Natural killer cell (primary cell): ENCODE results near the gene CDC42EP4. TPM values are rescaled to one million over a fixed set of nuclear protein-coding genes. Genes with fewer than 3 reads are reported as not detected.

Experiments used
- ATAC-seq, 3 donors: fragments of 150-1000 bp in 2 of 3; fragments of 200-7000 bp in 1 of 3; cut with Tn5 transposase; 1 replicate in 1 of 3; 2 replicates in 2 of 3; pipeline ENCODE4 v1.10.0; 2021; ENCODE audit warnings: mild to moderate bottlenecking in 2 of 3, moderate library complexity in 2 of 3
- DNase-seq, 2 donors: peaks; one replicate each; pipeline versions ENCODE4 v3.0.0 to v3.0.0-alpha.2; 2013 to 2021; ENCODE audit warnings: mixed read lengths in 1 of 2
- H3K27ac ChIP-seq: one replicate; pipeline ENCODE4 v1.5.1; 2013; ENCODE audit warnings: mild to moderate bottlenecking, low read length
- H3K27me3 ChIP-seq: one replicate; pipeline ENCODE4 v1.6.1; 2013; ENCODE audit warnings: low read length; ENCODE audit not compliant: control insufficient read depth, insufficient read depth
- H3K36me3 ChIP-seq: one replicate; pipeline ENCODE4 v1.6.1; 2013; ENCODE audit warnings: low read length; ENCODE audit not compliant: control insufficient read depth, insufficient read depth
- H3K4me1 ChIP-seq: one replicate; pipeline ENCODE4 v1.6.1; 2013; ENCODE audit warnings: low read length; ENCODE audit not compliant: control insufficient read depth, insufficient read depth
- H3K4me3 ChIP-seq: one replicate; pipeline ENCODE4 v1.5.1; 2013; ENCODE audit warnings: low read length
- H3K9me3 ChIP-seq: one replicate; pipeline ENCODE4 v1.6.1; 2013; ENCODE audit warnings: low read length; ENCODE audit not compliant: control insufficient read depth, insufficient read depth
- H3K27ac Mint-ChIP-seq, 2 donors: one replicate each; pipeline ENCODE4 v1.8.0; 2022; ENCODE audit warnings: mild to moderate bottlenecking in 2 of 2, mixed read lengths in 2 of 2, moderate library complexity in 1 of 2
- H3K27me3 Mint-ChIP-seq, 2 donors: one replicate each; pipeline ENCODE4 v1.8.0; 2022; ENCODE audit warnings: low read depth in 2 of 2, mixed read lengths in 2 of 2
- H3K36me3 Mint-ChIP-seq: one replicate; pipeline ENCODE4 v1.8.0; 2022; ENCODE audit warnings: mixed read lengths
- H3K4me1 Mint-ChIP-seq, 2 donors: one replicate each; pipeline ENCODE4 v1.8.0; 2022; ENCODE audit warnings: mixed read lengths in 2 of 2
- H3K4me3 Mint-ChIP-seq: one replicate; pipeline ENCODE4 v1.8.0; 2022; ENCODE audit warnings: mild to moderate bottlenecking, moderate library complexity, mixed read lengths
- H3K9me3 Mint-ChIP-seq, 2 donors: one replicate each; pipeline ENCODE4 v1.8.0; 2022; ENCODE audit warnings: mixed read lengths in 2 of 2
- CTCF ChIP-seq: fragments of 200-600 bp; IDR thresholded peaks from one replicate; pipeline ENCODE4 v1.8.0; 2022; ENCODE audit warnings: antibody characterized with exemption
- WGBS: methylation state at CpG from one replicate; pipeline ENCODE4 v1.1.7; 2013; ENCODE audit warnings: missing lambda C conversion rate; ENCODE audit not compliant: insufficient coverage; 5-methylcytosine and 5-hydroxymethylcytosine counted together
- intact Hi-C: fragments of 100-400 bp; cut with micrococcal nuclease; formaldehyde crosslinking; loops from one replicate; pipeline ENCODE4 v1.14.2; 2022
- total RNA-seq, 4 donors: library from RNA; stranded (reverse); fragments of 120-200 nt in 1 of 4; gene quantifications; one replicate each; pipeline versions ENCODE4 v1.2.3 to v1.2.4, GENCODE V29; 2013 to 2022

The CDC42EP4 gene
- total RNA-seq, 3 donors from 2014 or later (not counting 1 experiment from before 2014, with no cell fraction given): 2.5 to 9.6 (median 4.4) TPM

DNA sequence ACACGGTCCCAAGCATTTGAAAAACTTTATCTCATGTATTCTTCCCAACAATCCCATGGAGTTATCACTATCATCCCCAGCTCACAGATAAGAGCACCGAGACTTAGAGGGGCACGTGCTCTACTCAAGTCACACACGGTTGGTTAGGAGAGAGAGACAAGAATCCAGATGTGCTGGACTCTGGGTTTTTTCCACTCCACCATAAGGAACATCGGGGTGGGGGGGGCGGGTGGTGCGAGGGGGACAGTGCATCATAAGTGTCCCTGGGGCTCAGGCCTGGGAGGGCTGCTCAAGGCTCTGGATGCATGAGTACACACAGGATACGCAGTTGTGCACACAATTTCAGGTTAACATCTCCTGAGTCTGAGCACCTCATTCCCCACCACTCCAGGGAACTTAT lies 7.4 kb downstream of the CDC42EP4 start:
- Mint-ChIP-seq H3K27ac (peak overlapping the region in 1 of 2 donors; percentile 59), H3K27me3 (peaks cover 0 to 5% of the 10 kb centered on the region in 2 donors), H3K36me3 (no peaks in the 10 kb centered on the region), H3K9me3 (no peaks in the 10 kb centered on the region), H3K4me1 (peaks cover 0 to 8% of the 10 kb centered on the region in 2 donors), H3K4me3 (no peak overlapping the region)
- Histone ChIP-seq H3K4me3 (no peak overlapping the region), H3K36me3 (no peaks in the 10 kb centered on the region), H3K27me3 (peaks cover 1% of the 10 kb centered on the region), H3K9me3 (no peaks in the 10 kb centered on the region), H3K27ac (no peak overlapping the region), H3K4me1 (peaks cover under 1% of the 10 kb centered on the region)
- 95% methylated on average over 8 of the region's 8 CpGs for WGBS
- intact Hi-C loops: no loop called here
- no peak for ATAC-seq
- TF ChIP-seq CTCF: no peak
- DNase-seq: no peak

DNA sequence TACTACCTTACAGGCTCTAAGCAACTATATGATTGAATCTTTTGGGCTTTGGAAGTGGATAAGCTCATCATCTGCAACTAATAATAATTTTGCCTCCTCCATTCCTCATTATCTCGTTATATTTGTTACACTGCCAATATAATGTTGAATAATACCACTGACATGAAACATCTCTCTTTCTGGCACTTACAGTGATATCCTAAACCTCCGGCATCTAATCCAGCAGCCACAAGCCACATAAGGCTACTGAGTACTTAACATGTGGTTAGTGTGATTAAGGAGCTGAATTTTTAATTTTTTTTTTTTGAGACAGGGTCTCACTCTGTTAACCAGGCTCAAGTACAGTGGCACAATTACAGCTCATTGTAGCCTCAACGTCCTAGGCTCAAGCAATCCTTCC lies 9.6 kb downstream of the CDC42EP4 start:
- ATAC-seq (no peak), DNase-seq (no peak)
- Histone ChIP-seq H3K4me1 (no peaks in the 10 kb centered on the region), H3K27ac (no peak overlapping the region), H3K9me3 (no peaks in the 10 kb centered on the region), H3K36me3 (no peaks in the 10 kb centered on the region), H3K27me3 (no peaks in the 10 kb centered on the region), H3K4me3 (no peak overlapping the region)
- no peak overlapping the region for H3K4me3 Mint-ChIP-seq
- TF ChIP-seq CTCF: no peak
- peaks cover 0 to 3% of the 10 kb centered on the region in 2 donors for H3K27me3 Mint-ChIP-seq
- WGBS: 81% methylated on average over 1 of the region's 3 CpGs
- H3K36me3 Mint-ChIP-seq: no peaks in the 10 kb centered on the region
- H3K4me1 Mint-ChIP-seq: peaks cover 0 to 5% of the 10 kb centered on the region in 2 donors
- no peak overlapping the region for H3K27ac Mint-ChIP-seq
- intact Hi-C loops: no loop called here
- H3K9me3 Mint-ChIP-seq: no peaks in the 10 kb centered on the region

DNA sequence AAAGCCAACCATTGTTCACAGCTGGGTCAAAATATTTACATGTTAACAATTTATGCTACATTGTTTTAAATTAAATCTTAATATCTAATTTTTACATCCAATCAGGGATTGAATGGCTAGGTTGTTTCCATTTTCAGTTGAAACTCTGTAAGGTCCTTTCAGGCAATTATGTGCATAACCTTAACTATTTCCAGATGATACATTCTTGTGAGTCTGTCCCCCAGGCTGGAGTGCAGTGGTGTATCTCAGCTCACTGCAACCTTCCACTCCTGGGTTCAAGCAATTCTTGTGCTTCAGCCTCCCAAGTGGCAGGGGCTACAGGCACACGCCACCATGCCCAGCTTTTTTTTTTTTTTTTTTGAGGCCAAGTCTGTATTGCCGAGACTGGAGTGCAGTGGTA lies 10.4 kb downstream of the CDC42EP4 start:
- DNase-seq: no peak
- Histone ChIP-seq H3K27me3 (no peaks in the 10 kb centered on the region), H3K9me3 (no peaks in the 10 kb centered on the region), H3K4me3 (no peak overlapping the region), H3K4me1 (no peaks in the 10 kb centered on the region), H3K36me3 (no peaks in the 10 kb centered on the region), H3K27ac (no peak overlapping the region)
- Mint-ChIP-seq H3K4me3 (no peak overlapping the region), H3K27me3 (peaks cover 0 to 3% of the 10 kb centered on the region in 2 donors), H3K36me3 (no peaks in the 10 kb centered on the region), H3K27ac (no peak overlapping the region), H3K4me1 (peaks cover 0 to 5% of the 10 kb centered on the region in 2 donors), H3K9me3 (no peaks in the 10 kb centered on the region)
- intact Hi-C loops: no loop called here
- WGBS: 91% methylated on average over 2 of the region's 2 CpGs
- TF ChIP-seq CTCF: no peak
- ATAC-seq: no peak

GRCh38 chr17:73300392-73300791 lies 11.4 kb downstream of the CDC42EP4 start:
- WGBS: 96% methylated on average over 3 of the region's 3 CpGs
- H3K27ac ChIP-seq: no peak overlapping the region

More at GRCh38 chr17:73300392-73300791, 11.4 kb downstream of the CDC42EP4 start:
- H3K4me1 ChIP-seq: no peaks in the 10 kb centered on the region
- H3K27me3 Mint-ChIP-seq: peaks cover 0 to 3% of the 10 kb centered on the region in 2 donors
- ATAC-seq (no peak), DNase-seq (no peak)
- H3K4me3 Mint-ChIP-seq: no peak overlapping the region
- H3K36me3 ChIP-seq: no peaks in the 10 kb centered on the region
- H3K4me3 ChIP-seq: no peak overlapping the region
- intact Hi-C loops: no loop called here
- no peaks in the 10 kb centered on the region for H3K9me3 ChIP-seq
- H3K9me3 Mint-ChIP-seq: no peaks in the 10 kb centered on the region
- H3K27me3 ChIP-seq: no peaks in the 10 kb centered on the region
- TF ChIP-seq CTCF: no peak
- no peaks in the 10 kb centered on the region for H3K36me3 Mint-ChIP-seq
- H3K4me1 Mint-ChIP-seq: peaks cover 0 to 5% of the 10 kb centered on the region in 2 donors
- no peak overlapping the region for H3K27ac Mint-ChIP-seq
